ENCODE data around the gene NAA60. TPM values are rescaled to one million over a fixed set of nuclear protein-coding genes. Genes with fewer than 3 reads are reported as not detected.
A peak's percentile ranks its signal among the peaks of the same experiment; 100 is the strongest.

The NAA60 gene
- total and polyA plus RNA-seq, 5 donors from 2014 or later: 38.8 to 50.0 (median 44.8) TPM

- H3K9me3 Mint-ChIP-seq: no peaks in the 10 kb centered on the region
- DNase-seq (no peak), ATAC-seq (ENCODE audit: low read depth in 2 of 2) (no peak)
- no peaks in the 10 kb centered on the region for H3K27me3 Mint-ChIP-seq
- Histone ChIP-seq H3K27ac (ENCODE audit: insufficient read depth, low read length, poor library complexity, severe bottlenecking) (no peak overlapping the region), H3K27me3 (ENCODE audit: control insufficient read depth, insufficient read depth, low read length) (no peaks in the 10 kb centered on the region), H3K4me3 (ENCODE audit: low read depth, low read length) (no peak overlapping the region), H3K9me3 (ENCODE audit: control insufficient read depth in 2 of 2, low read length in 2 of 2) (no peaks in the 10 kb centered on the region), H3K4me1 (ENCODE audit: control insufficient read depth, insufficient read depth, low read length, poor library complexity, severe bottlenecking) (no peaks in the 10 kb centered on the region), H3K36me3 (ENCODE audit: control insufficient read depth, insufficient read depth, low read length) (peaks cover 56% of the 10 kb centered on the region)
- H3K4me1 Mint-ChIP-seq: peaks cover 0 to 2% (median under 1%) of the 10 kb centered on the region in 4 donors
- H3K36me3 Mint-ChIP-seq: peaks cover 25% of the 10 kb centered on the region
- no peak overlapping the region for H3K4me3 Mint-ChIP-seq
- H3K27ac Mint-ChIP-seq: no peak overlapping the region
Observed at GRCh38 chr16:3485821-3486505, 42.5 kb downstream of the NAA60 start.

- ATAC-seq (ENCODE audit: low read depth in 2 of 2) (no peak), DNase-seq (no peak)
- Mint-ChIP-seq H3K27ac (no peak overlapping the region), H3K4me1 (peaks cover 0 to 5% (median under 1%) of the 10 kb centered on the region in 4 donors), H3K36me3 (peaks cover 21% of the 10 kb centered on the region), H3K27me3 (no peaks in the 10 kb centered on the region), H3K9me3 (no peaks in the 10 kb centered on the region), H3K4me3 (no peak overlapping the region)
- Histone ChIP-seq H3K36me3 (ENCODE audit: control insufficient read depth, insufficient read depth, low read length) (peaks cover 50% of the 10 kb centered on the region), H3K27ac (ENCODE audit: insufficient read depth, low read length, poor library complexity, severe bottlenecking) (no peak overlapping the region), H3K4me1 (ENCODE audit: control insufficient read depth, insufficient read depth, low read length, poor library complexity, severe bottlenecking) (no peaks in the 10 kb centered on the region), H3K4me3 (ENCODE audit: low read depth, low read length) (no peak overlapping the region), H3K27me3 (ENCODE audit: control insufficient read depth, insufficient read depth, low read length) (no peaks in the 10 kb centered on the region), H3K9me3 (ENCODE audit: control insufficient read depth in 2 of 2, low read length in 2 of 2) (no peaks in the 10 kb centered on the region)
Observed at GRCh38 chr16:3486506-3487215, 43.2 kb downstream of the NAA60 start.

GRCh38 chr16:3487521-3488410 is 44.3 kb downstream of the NAA60 start:
- no peaks in the 10 kb centered on the region for H3K4me1 ChIP-seq (ENCODE audit: control insufficient read depth, insufficient read depth, low read length, poor library complexity, severe bottlenecking)
- no peak overlapping the region for H3K27ac ChIP-seq (ENCODE audit: insufficient read depth, low read length, poor library complexity, severe bottlenecking)
- H3K4me3 ChIP-seq (ENCODE audit: low read depth, low read length): no peak overlapping the region
- Mint-ChIP-seq H3K9me3 (no peaks in the 10 kb centered on the region), H3K36me3 (peaks cover 17% of the 10 kb centered on the region), H3K4me1 (peaks cover 0 to 5% (median under 1%) of the 10 kb centered on the region in 4 donors), H3K27ac (no peak overlapping the region), H3K4me3 (no peak overlapping the region), H3K27me3 (no peaks in the 10 kb centered on the region)
- ATAC-seq (ENCODE audit: low read depth in 2 of 2): no peak
- DNase-seq: no peak
- peaks cover 39% of the 10 kb centered on the region for H3K36me3 ChIP-seq (ENCODE audit: control insufficient read depth, insufficient read depth, low read length)
- no peaks in the 10 kb centered on the region for H3K27me3 ChIP-seq (ENCODE audit: control insufficient read depth, insufficient read depth, low read length)
- H3K9me3 ChIP-seq (ENCODE audit: control insufficient read depth in 2 of 2, low read length in 2 of 2): no peaks in the 10 kb centered on the region

- ATAC-seq (ENCODE audit: low read depth in 2 of 2): no peak
Observed at GRCh38 chr16:3488801-3489200, 45.3 kb downstream of the NAA60 start.

GRCh38 chr16:3490911-3491629 is 47.6 kb downstream of the NAA60 start:
- Mint-ChIP-seq H3K27ac (peak overlapping the region in 2 of 3 donors; percentile 20 to 80), H3K4me1 (peaks cover 0 to 5% (median 0%) of the 10 kb centered on the region in 4 donors), H3K36me3 (peaks cover 3% of the 10 kb centered on the region), H3K4me3 (no peak overlapping the region), H3K9me3 (no peaks in the 10 kb centered on the region), H3K27me3 (no peaks in the 10 kb centered on the region)
- Histone ChIP-seq H3K27me3 (ENCODE audit: control insufficient read depth, insufficient read depth, low read length) (no peaks in the 10 kb centered on the region), H3K9me3 (ENCODE audit: control insufficient read depth in 2 of 2, low read length in 2 of 2) (no peaks in the 10 kb centered on the region), H3K36me3 (ENCODE audit: control insufficient read depth, insufficient read depth, low read length) (peaks cover 7% of the 10 kb centered on the region), H3K4me1 (ENCODE audit: control insufficient read depth, insufficient read depth, low read length, poor library complexity, severe bottlenecking) (no peaks in the 10 kb centered on the region), H3K27ac (ENCODE audit: insufficient read depth, low read length, poor library complexity, severe bottlenecking) (no peak overlapping the region), H3K4me3 (ENCODE audit: low read depth, low read length) (no peak overlapping the region)
- no peak for ATAC-seq (ENCODE audit: low read depth in 2 of 2)
- DNase-seq: no peak

More at GRCh38 chr16:3488801-3489200, 45.3 kb downstream of the NAA60 start:
- Mint-ChIP-seq H3K4me1 (peaks cover 0 to 5% (median under 1%) of the 10 kb centered on the region in 4 donors), H3K27ac (no peak overlapping the region), H3K27me3 (no peaks in the 10 kb centered on the region), H3K4me3 (no peak overlapping the region), H3K36me3 (peaks cover 6% of the 10 kb centered on the region), H3K9me3 (no peaks in the 10 kb centered on the region)
- Histone ChIP-seq H3K9me3 (ENCODE audit: control insufficient read depth in 2 of 2, low read length in 2 of 2) (no peaks in the 10 kb centered on the region), H3K4me3 (ENCODE audit: low read depth, low read length) (no peak overlapping the region), H3K4me1 (ENCODE audit: control insufficient read depth, insufficient read depth, low read length, poor library complexity, severe bottlenecking) (no peaks in the 10 kb centered on the region), H3K36me3 (ENCODE audit: control insufficient read depth, insufficient read depth, low read length) (peaks cover 29% of the 10 kb centered on the region), H3K27me3 (ENCODE audit: control insufficient read depth, insufficient read depth, low read length) (no peaks in the 10 kb centered on the region), H3K27ac (ENCODE audit: insufficient read depth, low read length, poor library complexity, severe bottlenecking) (no peak overlapping the region)
- no peak for DNase-seq

- DNase-seq (no peak), ATAC-seq (ENCODE audit: low read depth in 2 of 2) (no peak)
- H3K36me3 ChIP-seq (ENCODE audit: control insufficient read depth, insufficient read depth, low read length): no peaks in the 10 kb centered on the region
- H3K27me3 ChIP-seq (ENCODE audit: control insufficient read depth, insufficient read depth, low read length): no peaks in the 10 kb centered on the region
- H3K4me3 ChIP-seq (ENCODE audit: low read depth, low read length): no peak overlapping the region
- Mint-ChIP-seq H3K9me3 (no peaks in the 10 kb centered on the region), H3K4me3 (no peak overlapping the region), H3K27me3 (no peaks in the 10 kb centered on the region), H3K27ac (no peak overlapping the region), H3K36me3 (no peaks in the 10 kb centered on the region), H3K4me1 (peaks cover 0 to 5% (median 0%) of the 10 kb centered on the region in 4 donors)
- H3K4me1 ChIP-seq (ENCODE audit: control insufficient read depth, insufficient read depth, low read length, poor library complexity, severe bottlenecking): no peaks in the 10 kb centered on the region
- no peaks in the 10 kb centered on the region for H3K9me3 ChIP-seq (ENCODE audit: control insufficient read depth in 2 of 2, low read length in 2 of 2)
- H3K27ac ChIP-seq (ENCODE audit: insufficient read depth, low read length, poor library complexity, severe bottlenecking): no peak overlapping the region
Observed at GRCh38 chr16:3492356-3492755, 48.9 kb downstream of the NAA60 start.

GRCh38 chr16:3494386-3494973 is 51.0 kb downstream of the NAA60 start:
- H3K9me3 ChIP-seq (ENCODE audit: control insufficient read depth in 2 of 2, low read length in 2 of 2): no peaks in the 10 kb centered on the region
- no peak for DNase-seq
- Mint-ChIP-seq H3K27ac (no peak overlapping the region), H3K4me1 (peaks cover 2 to 7% (median 3%) of the 10 kb centered on the region in 4 donors), H3K36me3 (no peaks in the 10 kb centered on the region), H3K4me3 (no peak overlapping the region), H3K9me3 (no peaks in the 10 kb centered on the region), H3K27me3 (peaks cover 2% of the 10 kb centered on the region)
- no peaks in the 10 kb centered on the region for H3K27me3 ChIP-seq (ENCODE audit: control insufficient read depth, insufficient read depth, low read length)
- no peaks in the 10 kb centered on the region for H3K4me1 ChIP-seq (ENCODE audit: control insufficient read depth, insufficient read depth, low read length, poor library complexity, severe bottlenecking)
- ATAC-seq (ENCODE audit: low read depth in 2 of 2): no peak
- H3K27ac ChIP-seq (ENCODE audit: insufficient read depth, low read length, poor library complexity, severe bottlenecking): no peak overlapping the region
- H3K36me3 ChIP-seq (ENCODE audit: control insufficient read depth, insufficient read depth, low read length): no peaks in the 10 kb centered on the region
- H3K4me3 ChIP-seq (ENCODE audit: low read depth, low read length): no peak overlapping the region
